Fibroblast of skin of left quadriceps (primary cell): ENCODE measurements around the gene CCL19.

ENCODE experiments used
- DNase-seq, 2 experiments: peaks; one replicate each; pipeline ENCODE4 v3.0.0-alpha.2; 2013; ENCODE audit warnings: low read depth in 2 of 2

CCL19 gene

GRCh38 chr9:34662526-34663302, 28.4 kb downstream of the CCL19 start, which contains the start of gene CCL27:
TSS of gene CCL27 (minus strand) at chr9:34662657. CDS start at chr9:34662633, 24 bp downstream.
- DNase-seq, result no peak

GRCh38 chr9:34659592-34660253, 31.4 kb downstream of the CCL19 start:
- DNase-seq, result no peak

- no peak for DNase-seq
These were observed 32.6 kb downstream of the CCL19 start for GRCh38 chr9:34658461-34658860.

GRCh38 chr9:34656992-34657391, 34.1 kb downstream of the CCL19 start:
- DNase-seq, result no peak

GRCh38 chr9:34655394-34655793, 35.7 kb downstream of the CCL19 start:
- no peak for DNase-seq

- DNase-seq, result peak in 1 of 2 experiments; percentile 80
These were observed 36.6 kb downstream of the CCL19 start for GRCh38 chr9:34654323-34655051.

GRCh38 chr9:34653151-34654072, 37.7 kb downstream of the CCL19 start:
- DNase-seq, result no peak

GRCh38 chr9:34652602-34653000, 38.5 kb downstream of the CCL19 start:
- DNase-seq, result no peak

GRCh38 chr9:34651876-34652601, 39.0 kb downstream of the CCL19 start, which contains the start of gene IL11RA:
TSS of gene IL11RA (plus strand) at chr9:34652185. CDS start at chr9:34655218, 3,033 bp downstream.
- no peak for DNase-seq

- DNase-seq, result no peak
These were observed 39.8 kb downstream of the CCL19 start for GRCh38 chr9:34651321-34651720.

GRCh38 chr9:34650816-34651215, 40.3 kb downstream of the CCL19 start:
- no peak for DNase-seq

GRCh38 chr9:34648673-34649072, 42.4 kb downstream of the CCL19 start:
- DNase-seq, result no peak

- DNase-seq, result no peak
These were observed 43.4 kb downstream of the CCL19 start for GRCh38 chr9:34647651-34648050.

- no peak for DNase-seq
These were observed 44.0 kb downstream of the CCL19 start for GRCh38 chr9:34647084-34647403.

- DNase-seq, result peak in 1 of 2 experiments; percentile 63
These were observed 44.6 kb downstream of the CCL19 start, which contains the start of gene GALT for GRCh38 chr9:34646211-34647083. TSS of gene GALT (plus strand) at chr9:34646675. CDS start at chr9:34646705, 30 bp downstream.

GRCh38 chr9:34644766-34645314, 46.2 kb downstream of the CCL19 start:
- DNase-seq, result no peak

- no peak for DNase-seq
These were observed 48.4 kb downstream of the CCL19 start for GRCh38 chr9:34642679-34643078.
